ENCODE results near the gene VIPAS39. TPM values are rescaled to one million over a fixed set of nuclear protein-coding genes. Genes with fewer than 3 reads are reported as not detected.

VIPAS39 gene
- total and polyA plus RNA-seq, 9 of the 15 experiments (the other 6 are each of a cell fraction or from before 2014, with no cell fraction given) = 5.7 to 25.6 (median 9.9) TPM

DNA sequence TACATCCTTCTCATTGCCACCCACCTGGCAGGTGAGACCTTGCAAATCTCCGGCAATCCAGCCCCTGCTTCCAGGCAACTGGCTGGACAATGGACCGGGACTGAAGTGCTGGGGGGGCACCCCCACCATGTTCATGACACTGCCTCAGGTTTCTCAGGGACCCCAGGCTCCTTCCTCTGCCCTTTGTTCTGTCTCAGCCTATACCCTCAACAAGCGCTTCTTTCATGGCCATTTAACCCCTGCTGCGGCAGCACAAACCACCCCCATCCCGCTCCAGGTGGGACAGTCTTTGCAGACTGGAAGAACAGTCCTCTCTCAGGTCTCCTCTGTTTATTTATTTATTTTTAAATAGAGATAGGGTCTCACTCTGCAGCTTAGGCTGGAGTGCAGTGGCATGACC is 33.7 kb upstream of the VIPAS39 start:
- intact Hi-C loops (cut with micrococcal nuclease) = no loop called here
- TF ChIP-seq ZNF699 (CRISPR knock-in tag; IDR thresholded peaks at IDR 0.05; ENCODE audit: insufficient replicate concordance) (no peak), NEUROD1 (IDR thresholded peaks at IDR 0.05; ENCODE audit: borderline replicate concordance, low read depth, low read length, partially characterized antibody) (no peak), ZNF174 (CRISPR knock-in tag; IDR thresholded peaks at IDR 0.05) (no peak), LARP7 (IDR thresholded peaks at IDR 0.05) (no peak), ZC3H11A (IDR thresholded peaks at IDR 0.05; ENCODE audit: low read depth, low read length) (no peak), ZNF75A (CRISPR knock-in tag; IDR thresholded peaks at IDR 0.05) (no peak), CREB1 (IDR thresholded peaks at IDR 0.05) (no peak), CREB1 (CRISPR knock-in tag; IDR thresholded peaks at IDR 0.05) (no peak), ZHX1 (conservative IDR thresholded peaks at IDR 0.05; ENCODE audit: low read length) (no peak), CHAMP1 (IDR thresholded peaks at IDR 0.05) (no peak), SNIP1 (IDR thresholded peaks at IDR 0.05; ENCODE audit: low read depth) (no peak)
- TF ChIP-seq, protein P1, sequence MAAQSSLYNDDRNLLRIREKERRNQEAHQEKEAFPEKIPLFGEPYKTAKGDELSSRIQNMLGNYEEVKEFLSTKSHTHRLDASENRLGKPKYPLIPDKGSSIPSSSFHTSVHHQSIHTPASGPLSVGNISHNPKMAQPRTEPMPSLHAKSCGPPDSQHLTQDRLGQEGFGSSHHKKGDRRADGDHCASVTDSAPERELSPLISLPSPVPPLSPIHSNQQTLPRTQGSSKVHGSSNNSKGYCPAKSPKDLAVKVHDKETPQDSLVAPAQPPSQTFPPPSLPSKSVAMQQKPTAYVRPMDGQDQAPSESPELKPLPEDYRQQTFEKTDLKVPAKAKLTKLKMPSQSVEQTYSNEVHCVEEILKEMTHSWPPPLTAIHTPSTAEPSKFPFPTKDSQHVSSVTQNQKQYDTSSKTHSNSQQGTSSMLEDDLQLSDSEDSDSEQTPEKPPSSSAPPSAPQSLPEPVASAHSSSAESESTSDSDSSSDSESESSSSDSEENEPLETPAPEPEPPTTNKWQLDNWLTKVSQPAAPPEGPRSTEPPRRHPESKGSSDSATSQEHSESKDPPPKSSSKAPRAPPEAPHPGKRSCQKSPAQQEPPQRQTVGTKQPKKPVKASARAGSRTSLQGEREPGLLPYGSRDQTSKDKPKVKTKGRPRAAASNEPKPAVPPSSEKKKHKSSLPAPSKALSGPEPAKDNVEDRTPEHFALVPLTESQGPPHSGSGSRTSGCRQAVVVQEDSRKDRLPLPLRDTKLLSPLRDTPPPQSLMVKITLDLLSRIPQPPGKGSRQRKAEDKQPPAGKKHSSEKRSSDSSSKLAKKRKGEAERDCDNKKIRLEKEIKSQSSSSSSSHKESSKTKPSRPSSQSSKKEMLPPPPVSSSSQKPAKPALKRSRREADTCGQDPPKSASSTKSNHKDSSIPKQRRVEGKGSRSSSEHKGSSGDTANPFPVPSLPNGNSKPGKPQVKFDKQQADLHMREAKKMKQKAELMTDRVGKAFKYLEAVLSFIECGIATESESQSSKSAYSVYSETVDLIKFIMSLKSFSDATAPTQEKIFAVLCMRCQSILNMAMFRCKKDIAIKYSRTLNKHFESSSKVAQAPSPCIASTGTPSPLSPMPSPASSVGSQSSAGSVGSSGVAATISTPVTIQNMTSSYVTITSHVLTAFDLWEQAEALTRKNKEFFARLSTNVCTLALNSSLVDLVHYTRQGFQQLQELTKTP (IDR thresholded peaks at IDR 0.05; ENCODE audit: low read depth in 1 of 2, partially characterized antibody in 2 of 2) = no peak

More for the DNA sequence above, 33.7 kb upstream of the VIPAS39 start:
- Histone ChIP-seq H3K9me1 (ENCODE audit: control insufficient read depth, insufficient read depth, low read length) (no peaks in the 10 kb centered on the region), H3K9ac (ENCODE audit: insufficient read depth in 1 of 2, low read depth in 2 of 2, low read length in 2 of 2) (no peak overlapping the region), H3K79me2 (ENCODE audit: control insufficient read depth, insufficient read depth, low read length) (no peaks in the 10 kb centered on the region), H4K20me1 (replicated peaks; ENCODE audit: control insufficient read depth, insufficient read depth, low read length) (no peaks in the 10 kb centered on the region), H3K27me3 (ENCODE audit: control insufficient read depth in 2 of 2, insufficient read depth in 2 of 2, low read length in 2 of 2) (peaks cover 10 to 36% of the 10 kb centered on the region in 2 experiments; a peak in 4 of 5 replicates), H3K4me3 (no peak overlapping the region), H3K9me3 (replicated peaks; ENCODE audit: control insufficient read depth, insufficient read depth, low read depth, low read length) (no peaks in the 10 kb centered on the region), H3K4me2 (ENCODE audit: insufficient read depth, low read length) (no peak overlapping the region), H3K27ac (ENCODE audit: extremely low read depth, low read depth, low read length) (no peak overlapping the region), H2AFZ (ENCODE audit: low read depth, low read length) (no peak overlapping the region), H3K36me3 (ENCODE audit: control insufficient read depth, insufficient read depth, low read length) (no peaks in the 10 kb centered on the region), H3K4me1 (replicated peaks in 1 of 2; ENCODE audit: control insufficient read depth in 2 of 2, insufficient read depth in 2 of 2, low read length in 2 of 2) (no peaks in the 10 kb centered on the region; a peak in 1 of 5 replicates)
- ATAC-seq (no peak), FAIRE-seq (no peak), DNase-seq (ENCODE audit: extremely low read depth in 1 of 4, low spot score in 3 of 4) (no peak)
- WGBS (ENCODE audit: insufficient coverage, low coverage, missing lambda C conversion rate) = 20% methylated on average over 4 of the region's 5 CpGs
- in situ Hi-C loops (cut with MboI) = no loop called here
- POLR2A ChIA-PET = no interaction called here
- BruUV-seq (replicated peaks) = no TSS peak
- CTCF ChIA-PET (ENCODE audit: low intra/inter-chr PET ratio) = no interaction called here
